Breast epithelium (tissue), 3 donors: Measurements from ENCODE around the gene PIH1D1.

ENCODE experiments used
- CTCF ChIP-seq, 3 donors: fragments of 450-650 bp; IDR thresholded peaks; one replicate each; pipeline ENCODE4 v1.5.1; 2016 to 2017; ENCODE audit warnings: antibody characterized with exemption in 3 of 3, mild to moderate bottlenecking in 3 of 3, moderate library complexity in 3 of 3
- POLR2A ChIP-seq: fragments of 450-650 bp; IDR thresholded peaks from one replicate; pipeline ENCODE4 v1.6.1; 2016; ENCODE audit warnings: antibody characterized with exemption, mild to moderate bottlenecking, moderate library complexity

GRCh38 chr19:49443366-49444099 is 8.1 kb downstream of the PIH1D1 start:
- peak; percentile 81 to 93 (median 93) for TF ChIP-seq CTCF (IDR thresholded peaks at IDR 0.05)
- no peak for TF ChIP-seq POLR2A
